Right renal pelvis (tissue), 4 donors: Measurements from ENCODE around the gene CST8. TPM values are rescaled to one million over a fixed set of nuclear protein-coding genes. Genes with fewer than 3 reads are reported as not detected.
"Not testable (repeated sequence)": the region's sequence is repeated elsewhere in the genome, so short reads cannot be mapped to it uniquely, and the experiment has no call there.

Experiments
- DNase-seq, 4 donors: peaks; one replicate each; pipeline ENCODE4 v3.0.0-alpha.2; 2013; ENCODE audit warnings: low read depth in 4 of 4, low spot score in 3 of 4, missing footprints in 1 of 4
- polyA plus RNA-seq, 4 donors: library from polyadenylated mRNA; unstranded; fragments of 120-200 nt; gene quantifications; one replicate each; pipeline ENCODE4 v1.2.1, GENCODE V29; 2013; ENCODE audit not compliant: insufficient read length in 4 of 4

CST8 gene
- not detected for polyA plus RNA-seq

- DNase-seq = no peak
Measured at GRCh38 chr20:23490817-23491216, at the start of gene CST8. TSS of gene CST8 (plus strand) at chr20:23491117. CDS start at chr20:23491668, 551 bp downstream.

- peak; percentile 67 to 74 (median 68) for DNase-seq
Measured at GRCh38 chr20:23441850-23442313, 49.0 kb upstream of the CST8 start.

DNA sequence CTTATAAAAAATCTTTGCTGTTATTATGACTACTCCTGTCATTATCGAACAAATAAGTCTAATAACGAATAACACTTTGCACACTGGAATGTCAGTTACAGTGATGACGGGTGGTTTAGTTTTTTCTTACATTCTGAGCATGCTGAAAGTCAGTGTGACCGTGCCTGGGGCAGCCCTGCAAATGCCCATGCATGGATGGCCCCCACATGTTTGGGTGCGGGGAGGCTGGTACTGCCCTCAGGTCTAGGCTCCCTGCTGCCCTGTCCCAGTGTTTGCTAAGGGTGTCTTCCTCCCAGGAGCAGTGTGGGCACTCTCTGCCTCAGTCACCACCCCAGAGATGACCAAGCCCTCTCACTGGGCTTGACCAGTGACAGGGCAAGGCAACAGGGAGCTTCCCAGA is 48.5 kb upstream of the CST8 start:
- no peak for DNase-seq

GRCh38 chr20:23444859-23445258 is 46.1 kb upstream of the CST8 start:
- DNase-seq = no peak

- DNase-seq = no peak
Measured at GRCh38 chr20:23445596-23446217, 45.2 kb upstream of the CST8 start.

DNA sequence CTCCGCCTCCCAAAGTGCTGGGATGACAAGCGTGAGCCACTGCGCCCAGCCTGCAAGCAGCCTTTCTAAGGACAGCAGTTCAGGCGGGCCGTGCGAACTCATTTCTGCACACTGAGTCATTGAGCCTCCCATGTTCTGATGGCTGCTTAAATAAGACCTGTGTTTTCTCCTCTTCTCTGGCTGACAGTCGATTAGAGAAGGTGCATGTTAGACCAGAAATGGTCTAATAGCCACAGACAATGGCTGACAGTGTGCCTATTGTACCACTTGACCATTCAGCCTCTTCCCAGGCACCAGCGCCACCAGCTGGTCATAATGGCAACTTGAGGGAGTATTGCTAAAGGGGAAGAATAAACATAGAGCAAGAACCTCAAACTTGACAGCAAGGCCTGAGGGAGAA is 44.4 kb upstream of the CST8 start:
- no peak for DNase-seq

DNA sequence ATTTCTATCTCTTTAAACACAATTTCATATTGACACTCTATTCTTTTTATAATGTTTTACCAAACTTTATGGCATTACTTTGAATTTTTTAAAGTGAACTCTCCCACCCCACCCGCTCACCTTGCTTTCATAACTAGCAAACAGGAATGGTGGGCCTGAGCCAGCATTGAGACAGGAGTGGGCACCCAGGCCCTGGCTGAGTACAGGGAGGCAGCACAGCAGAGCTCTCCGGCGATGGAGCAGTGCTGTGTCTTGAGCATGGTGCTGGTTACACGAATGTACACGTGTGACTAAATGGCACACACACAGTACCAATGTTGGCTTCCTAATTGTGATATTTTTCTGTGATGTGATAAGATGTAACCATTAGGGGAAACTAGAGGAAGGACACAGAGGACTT is 42.8 kb upstream of the CST8 start:
- no peak for DNase-seq

- DNase-seq = no peak
Measured at GRCh38 chr20:23449421-23449820, 41.5 kb upstream of the CST8 start.

GRCh38 chr20:23450877-23451276 is 40.0 kb upstream of the CST8 start:
- no peak for DNase-seq

DNA sequence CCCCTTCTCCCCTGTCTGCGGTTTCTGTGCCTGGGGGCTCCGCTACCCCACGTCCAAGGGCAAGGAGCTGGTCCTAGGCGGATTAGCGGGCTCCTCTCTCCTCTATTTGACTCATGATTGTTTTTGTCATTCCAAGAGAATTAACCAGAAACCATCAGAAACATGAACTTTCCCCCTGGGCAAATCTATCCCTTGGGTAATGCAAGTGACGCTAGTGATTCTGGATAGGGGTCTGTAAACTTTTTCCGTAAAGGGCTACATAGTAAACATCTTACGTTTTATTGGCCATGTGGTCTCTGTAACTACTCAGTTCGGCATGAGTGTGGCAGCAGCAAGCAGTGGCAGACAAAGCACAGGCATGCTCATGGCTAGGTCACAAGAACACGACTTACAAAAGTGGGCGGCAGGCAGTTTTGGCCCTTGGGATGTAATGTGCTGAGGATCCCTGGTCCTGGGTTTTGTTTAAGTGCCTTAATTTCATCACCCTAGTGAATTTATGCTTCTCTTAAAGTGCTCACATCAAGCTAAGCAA is 38.9 kb upstream of the CST8 start:
- DNase-seq = no peak

GRCh38 chr20:23452776-23453175 is 38.1 kb upstream of the CST8 start, which contains the start of gene CST11:
TSS of gene CST11 (minus strand) at chr20:23452876. CDS start at chr20:23452811, 65 bp downstream.
- DNase-seq = no peak

DNA sequence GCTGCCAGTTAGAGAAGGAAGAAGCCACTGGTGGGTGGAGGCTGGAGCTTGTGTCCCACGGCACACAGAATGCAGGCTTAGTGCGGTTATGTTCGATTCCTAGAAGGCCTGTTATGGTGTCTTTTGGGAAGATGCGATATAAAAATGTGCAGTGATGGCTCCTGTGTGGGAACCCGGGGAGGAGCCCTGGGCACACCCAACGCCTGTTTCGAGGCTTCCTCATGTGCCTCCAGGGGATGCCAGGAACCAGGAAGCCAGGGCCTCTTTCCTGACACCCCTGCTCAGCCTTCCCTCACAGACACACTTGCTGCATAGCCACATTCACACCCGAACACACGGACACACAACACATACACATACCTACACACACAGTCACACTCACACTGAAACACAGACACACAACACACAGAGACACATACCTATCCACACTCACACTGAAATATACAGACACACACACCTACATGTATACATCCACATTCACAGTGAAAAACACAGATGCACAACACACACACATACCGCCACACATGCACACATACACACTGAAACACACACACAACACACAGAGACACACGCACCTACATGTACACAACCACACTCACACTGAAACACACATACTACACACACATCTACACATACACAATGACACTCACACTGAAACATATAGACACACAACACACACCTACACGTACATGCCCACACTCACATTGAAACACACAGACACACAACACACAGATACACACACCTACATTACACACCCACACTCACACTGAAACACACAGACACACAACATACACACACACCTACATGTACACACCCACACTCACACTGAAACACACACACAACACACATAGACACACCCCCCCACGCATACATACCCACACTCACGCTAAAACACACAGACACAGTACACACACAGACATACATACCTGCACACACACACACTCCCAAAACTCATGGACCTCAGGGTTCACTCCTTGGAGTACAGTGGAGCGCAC is 37.1 kb upstream of the CST8 start:
- DNase-seq = no peak

GRCh38 chr20:23454816-23455215 is 36.1 kb upstream of the CST8 start:
- DNase-seq = no peak

- DNase-seq = no peak
Measured at GRCh38 chr20:23455639-23456038, 35.3 kb upstream of the CST8 start.

DNA sequence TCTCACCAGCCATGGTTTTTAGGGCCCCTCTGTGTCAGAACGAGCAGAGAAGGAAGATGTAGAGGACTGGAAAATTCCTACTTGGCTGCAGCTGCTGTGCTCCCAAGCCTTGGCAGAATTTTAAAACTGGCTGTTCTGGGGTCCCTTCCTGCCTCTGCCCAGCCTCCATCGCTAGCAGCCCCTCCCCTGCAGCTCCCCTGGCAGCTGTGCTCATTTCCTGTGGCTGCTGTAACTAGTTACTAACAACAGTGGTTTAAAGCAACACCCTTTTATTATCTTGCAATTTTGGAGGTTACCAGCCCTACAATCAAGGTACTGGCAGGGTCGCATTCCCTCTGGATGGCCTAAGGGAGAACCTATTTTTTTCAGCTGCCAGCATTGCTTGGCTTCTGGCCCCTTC is 34.5 kb upstream of the CST8 start:
- DNase-seq = no peak

DNA sequence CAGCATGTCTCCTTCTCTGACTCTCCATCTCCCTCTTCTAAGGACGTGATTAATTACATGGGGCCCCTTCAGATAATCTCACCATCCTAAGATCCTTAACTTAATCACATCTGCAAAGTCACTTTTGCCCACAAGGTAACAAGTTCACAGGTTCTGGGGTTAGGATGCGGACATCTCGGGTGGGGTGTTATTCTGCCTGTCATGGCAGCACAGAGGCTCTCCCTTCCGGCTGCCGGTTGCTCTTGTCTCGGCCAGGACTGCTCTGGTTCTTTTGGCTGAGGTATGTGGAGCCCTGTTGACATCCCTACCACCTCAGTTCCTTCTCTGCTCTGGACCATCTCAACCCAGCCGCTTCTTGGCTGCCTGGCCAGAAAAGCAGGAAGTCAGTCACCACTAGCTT is 34.0 kb upstream of the CST8 start:
- no peak for DNase-seq

DNA sequence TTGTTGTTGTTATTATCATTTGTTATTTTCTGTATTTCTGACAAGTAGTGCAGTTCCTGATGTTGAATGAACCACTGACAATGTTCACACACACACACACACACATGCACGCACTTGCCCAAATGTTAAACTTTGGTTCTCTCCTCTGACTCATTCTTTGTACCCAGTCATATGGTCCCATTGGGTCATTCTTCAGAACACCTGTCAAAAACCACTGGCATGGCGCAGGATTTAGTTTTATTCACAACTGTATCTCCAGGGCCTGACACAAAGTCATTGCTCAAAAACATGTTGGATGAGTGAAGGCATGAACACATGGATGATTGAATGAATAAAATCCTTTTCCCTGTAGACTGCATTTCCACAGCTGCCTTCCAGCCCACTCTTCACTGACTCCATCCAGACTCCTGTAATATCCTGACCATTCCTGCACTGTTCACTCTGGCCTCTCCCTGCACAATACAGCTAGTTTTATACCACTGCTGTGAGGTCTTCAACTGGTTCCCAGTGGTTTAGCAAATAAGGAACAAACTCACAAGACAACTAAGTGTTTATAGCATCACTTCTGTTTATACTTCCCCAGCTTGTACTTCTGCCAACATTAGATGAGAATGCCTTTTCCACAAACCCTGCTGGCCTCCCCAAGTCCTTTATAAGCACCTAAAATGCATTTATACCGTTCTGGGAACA is 31.3 kb upstream of the CST8 start:
- DNase-seq = no peak

DNA sequence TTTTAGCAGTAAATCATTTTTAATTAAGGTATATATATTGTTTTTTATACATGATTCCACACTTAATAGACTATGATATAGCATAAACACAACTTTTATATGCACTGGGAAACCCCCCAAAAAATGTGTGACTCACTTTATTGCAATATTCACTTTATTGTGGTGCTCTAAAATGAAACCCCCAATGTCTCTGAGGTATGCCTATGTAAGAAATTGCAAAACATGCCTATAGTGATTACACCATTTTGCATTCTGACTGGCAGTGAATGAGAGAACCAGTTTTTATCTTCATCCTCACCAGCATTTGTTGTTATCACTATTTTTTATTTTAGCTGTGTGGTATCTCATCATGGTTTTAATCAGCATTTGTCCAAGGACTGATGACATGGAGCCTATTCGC is 29.7 kb upstream of the CST8 start:
- DNase-seq = no peak

GRCh38 chr20:23466961-23467360 is 24.0 kb upstream of the CST8 start:
- DNase-seq = not testable (repeated sequence)

DNA sequence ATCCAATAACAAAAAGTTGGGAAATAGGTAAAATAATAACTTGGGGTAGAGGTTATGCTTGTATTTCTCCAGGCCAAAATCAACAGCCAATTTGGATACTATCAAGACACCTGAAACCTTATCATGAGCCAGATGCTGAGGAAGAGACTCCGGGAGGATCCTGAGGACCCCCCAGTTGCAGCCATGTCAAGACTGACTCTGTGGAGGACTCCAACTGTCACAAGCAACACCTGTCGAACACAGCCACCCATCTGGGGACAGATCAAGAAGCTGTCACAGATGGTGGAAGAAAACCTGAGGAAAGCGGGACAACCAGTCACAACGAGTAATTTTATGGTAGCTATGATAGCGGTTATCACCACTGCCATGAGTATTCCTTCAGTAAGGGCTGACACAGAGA is 18.6 kb upstream of the CST8 start:
- not testable (repeated sequence) for DNase-seq

- DNase-seq = not testable (repeated sequence)
Measured at GRCh38 chr20:23473293-23473692, 17.6 kb upstream of the CST8 start.
